Heart left ventricle (tissue), 16 donors: ENCODE data around the gene SOHLH1. TPM values are rescaled to one million over a fixed set of nuclear protein-coding genes. Genes with fewer than 3 reads are reported as not detected.

Experiments
- ATAC-seq, 4 donors: fragments of 200-7000 bp; cut with Tn5 transposase; one replicate each; pipeline ENCODE4 v1.9.1; 2020 to 2022; ENCODE audit warnings: moderate library complexity in 4 of 4, mild to moderate bottlenecking in 3 of 4, moderate number of reproducible peaks in 1 of 4
- DNase-seq, 5 donors: peaks; one replicate each; pipeline ENCODE4 v3.0.0-alpha.2; 2020
- H3K27ac ChIP-seq, 12 donors: fragments of 200-600 bp; sonication (generic) in 4 of 12; one replicate each; pipeline versions ENCODE4 v1.5.0 to v1.8.0; 2016 to 2022; ENCODE audit warnings: mild to moderate bottlenecking in 2 of 12
- H3K27me3 ChIP-seq, 9 donors: fragments of 200-600 bp; sonication (generic) in 2 of 9; one replicate each; pipeline versions ENCODE4 v1.5.1 to v1.8.0; 2016 to 2022; ENCODE audit warnings: mild to moderate bottlenecking in 3 of 9
- H3K36me3 ChIP-seq, 9 donors: fragments of 200-600 bp; sonication (generic) in 2 of 9; one replicate each; pipeline versions ENCODE4 v1.5.0 to v1.8.0; 2018 to 2022; ENCODE audit warnings: mild to moderate bottlenecking in 2 of 9
- H3K4me1 ChIP-seq, 12 donors: fragments of 200-600 bp; sonication (generic) in 4 of 12; one replicate each; pipeline versions ENCODE4 v1.5.0 to v1.8.0; 2016 to 2022; ENCODE audit warnings: mild to moderate bottlenecking in 3 of 12
- H3K4me3 ChIP-seq, 12 donors: fragments of 200-600 bp; sonication (generic) in 4 of 12; one replicate each; pipeline versions ENCODE4 v1.5.0 to v1.8.0; 2017 to 2022; ENCODE audit warnings: mild to moderate bottlenecking in 9 of 12, moderate library complexity in 4 of 12
- H3K9me3 ChIP-seq, 12 donors: fragments of 200-600 bp; sonication (generic) in 4 of 12; one replicate each; pipeline versions ENCODE4 v1.5.0 to v1.8.0; 2016 to 2022; ENCODE audit warnings: mild to moderate bottlenecking in 1 of 12
- POLR2A ChIP-seq, 2 donors: fragments of 450-650 bp; IDR thresholded peaks; one replicate each; pipeline ENCODE4 v1.6.1; 2017; ENCODE audit warnings: antibody characterized with exemption in 2 of 2, mild to moderate bottlenecking in 2 of 2, moderate library complexity in 2 of 2
- WGBS, 4 donors: extraction: QIAGEN DNeasy Blood & Tissue Kit in 2 of 4; methylation state at CpG; one replicate each; pipeline versions ENCODE4 v1.1.5 to v1.1.7; 2013 to 2018; 5-methylcytosine and 5-hydroxymethylcytosine counted together
- intact Hi-C, 10 donors: fragments of 100-400 bp; cut with DNase I; formaldehyde crosslinking; loops; one replicate each; pipeline versions ENCODE4 v1.11.1 to v1.14.2; 2022
- polyA plus RNA-seq, 2 donors: library from polyadenylated mRNA; stranded (reverse); fragments of 200-250 nt; gene quantifications; one replicate each; pipeline ENCODE4 v1.2.3, GENCODE V29; 2013
- total RNA-seq, 9 donors: library from RNA; depleted of rRNA in 2 of 9; stranded (reverse); fragments of >200 nt in 2 of 9; fragmentation: NEBNext Ultra II Directional in 3 of 9; extraction: Animal tissue kit (Norgen Biotek cat#: 25700) in 3 of 9; gene quantifications; one replicate each; pipeline versions ENCODE4 v1.1.0 to v1.2.4, GENCODE V29; 2016 to 2023
- TF ChIP-seq, protein P1 (sequence below), 12 donors: fragments of 200-600 bp; sonication (generic) in 4 of 12; IDR thresholded peaks; one replicate each; pipeline versions ENCODE4 v1.5.0 to v1.8.0; 2018 to 2022; ENCODE audit warnings: antibody characterized with exemption in 12 of 12, mild to moderate bottlenecking in 5 of 12
- donor health status: ischemic (EF 13 %, LVEDD 7.1; RV severe dilation, severe dysfunction).
- donor health status: healthy with polysubstance abuse.
- donor health status: DM: no; HTN: yes; CAD: no.
- donor health status: DM: no; HTN: no; CAD: no.
- donor health status: ischemic (EF 25% LVEDD 6.9; RV normal size, moderate dysfunction).
- donor health status: ischemic (EF 25% LVEDD 5.7; RV mildly dilated, moderate dysfunction).
- donor health status: healthy.
- donor health status: DM: yes; HTN: yes; CAD: no.
- donor health status: ischemic (EF 35%, LVEDD 5.7; RV mildly dilated, moderate dysfunction).
- donor health status: nonischemic (EF 11% LVEDD 7.7; RV severe dilation, severe dysfunction).
- donor health status: DM: yes; HTN: yes; CAD: no.
- donor health status: PGD.
- donor health status: ischemic (EF 29% LVEDD 5.4; RV normal size, mild dysfunction).
- donor health status: nonischemic (EF 23%, LVEDD 6.1; RV moderate dilation, normal function).

The SOHLH1 gene
- total and polyA plus RNA-seq, 11 donors, result not detected

DNA sequence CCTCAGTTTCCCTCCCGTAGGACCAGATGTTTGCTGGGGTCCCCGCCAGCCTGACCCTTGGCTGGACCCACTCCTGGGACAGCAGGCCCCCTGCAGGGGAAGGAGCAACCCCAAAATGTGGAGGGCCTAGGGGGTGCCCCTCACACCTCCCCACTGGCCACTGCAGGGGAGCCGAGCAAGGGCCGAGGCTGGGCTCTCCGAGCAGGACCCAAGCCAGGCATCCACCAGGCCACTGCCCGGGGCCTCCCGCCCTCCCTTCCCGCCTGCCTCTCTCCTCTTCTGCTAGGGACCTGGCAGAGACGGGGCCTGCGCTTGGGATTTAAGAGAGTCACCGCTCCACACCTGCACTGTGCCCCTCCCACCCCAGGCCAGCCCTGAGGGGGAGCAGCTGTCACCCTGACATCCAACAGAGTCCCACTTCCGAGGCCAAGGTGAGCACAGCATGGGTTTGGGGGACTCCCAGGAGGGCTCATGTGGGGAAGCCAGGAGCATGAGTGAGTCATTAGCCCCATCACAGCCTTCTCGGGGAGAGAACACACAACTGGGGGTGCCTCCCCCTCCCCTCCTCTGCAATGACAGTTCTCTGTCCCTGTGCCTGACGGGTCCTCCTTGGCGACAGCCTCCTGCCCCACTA is 15.8 kb downstream of the SOHLH1 start:
- H3K27me3 ChIP-seq, result peaks cover 0 to 31% (median 3%) of the 10 kb centered on the region in 9 donors
- intact Hi-C loops, result no loop called here

DNA sequence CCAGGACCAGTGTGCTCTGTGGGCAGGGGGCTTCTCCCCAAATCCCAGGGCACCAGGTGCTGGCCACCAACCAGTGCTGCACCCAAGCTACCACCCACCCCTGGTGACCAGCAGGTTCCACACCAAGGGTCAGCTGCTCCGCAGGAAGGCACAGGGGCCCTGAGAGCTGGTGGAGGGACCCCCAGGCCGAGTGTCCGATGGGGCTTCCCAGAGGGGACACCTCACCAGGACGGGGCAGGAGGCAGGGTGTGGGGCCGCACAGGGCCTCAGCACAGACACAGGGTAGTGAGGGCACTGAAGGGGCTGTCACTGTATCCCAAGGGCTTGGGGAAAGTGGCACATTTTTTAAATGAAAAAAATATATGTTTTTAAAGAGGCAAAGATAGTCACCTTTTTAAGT is 18.1 kb downstream of the SOHLH1 start:
- 75 to 87% (median 83%) methylated on average over 4 to 5 of the region's 5 CpGs for whole genome bisulfite sequencing, 4 donors
- H3K9me3 ChIP-seq, result no peaks in the 10 kb centered on the region
- intact Hi-C loops, result no loop called here
- ATAC-seq (no peak), DNase-seq (no peak)
- no peaks in the 10 kb centered on the region for H3K36me3 ChIP-seq
- H3K4me3 ChIP-seq, result no peak overlapping the region
- no peak for TF ChIP-seq POLR2A (IDR thresholded peaks at IDR 0.05)
- TF ChIP-seq, protein P1, sequence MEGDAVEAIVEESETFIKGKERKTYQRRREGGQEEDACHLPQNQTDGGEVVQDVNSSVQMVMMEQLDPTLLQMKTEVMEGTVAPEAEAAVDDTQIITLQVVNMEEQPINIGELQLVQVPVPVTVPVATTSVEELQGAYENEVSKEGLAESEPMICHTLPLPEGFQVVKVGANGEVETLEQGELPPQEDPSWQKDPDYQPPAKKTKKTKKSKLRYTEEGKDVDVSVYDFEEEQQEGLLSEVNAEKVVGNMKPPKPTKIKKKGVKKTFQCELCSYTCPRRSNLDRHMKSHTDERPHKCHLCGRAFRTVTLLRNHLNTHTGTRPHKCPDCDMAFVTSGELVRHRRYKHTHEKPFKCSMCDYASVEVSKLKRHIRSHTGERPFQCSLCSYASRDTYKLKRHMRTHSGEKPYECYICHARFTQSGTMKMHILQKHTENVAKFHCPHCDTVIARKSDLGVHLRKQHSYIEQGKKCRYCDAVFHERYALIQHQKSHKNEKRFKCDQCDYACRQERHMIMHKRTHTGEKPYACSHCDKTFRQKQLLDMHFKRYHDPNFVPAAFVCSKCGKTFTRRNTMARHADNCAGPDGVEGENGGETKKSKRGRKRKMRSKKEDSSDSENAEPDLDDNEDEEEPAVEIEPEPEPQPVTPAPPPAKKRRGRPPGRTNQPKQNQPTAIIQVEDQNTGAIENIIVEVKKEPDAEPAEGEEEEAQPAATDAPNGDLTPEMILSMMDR (IDR thresholded peaks at IDR 0.05), result no peak
- peaks cover 0 to 31% (median 0%) of the 10 kb centered on the region in 9 donors for H3K27me3 ChIP-seq
- no peak overlapping the region for H3K27ac ChIP-seq
- H3K4me1 ChIP-seq, result no peaks in the 10 kb centered on the region

More for the DNA sequence above, 15.8 kb downstream of the SOHLH1 start:
- Histone ChIP-seq H3K9me3 (no peaks in the 10 kb centered on the region), H3K36me3 (no peaks in the 10 kb centered on the region), H3K4me1 (no peaks in the 10 kb centered on the region), H3K27ac (no peak overlapping the region), H3K4me3 (no peak overlapping the region)
- ATAC-seq (no peak), DNase-seq (no peak)
- 67 to 70% (median 69%) methylated on average over 12 to 15 of the region's 15 CpGs for WGBS, 4 donors
- no peak for TF ChIP-seq POLR2A (IDR thresholded peaks at IDR 0.05)
- TF ChIP-seq, protein P1 (IDR thresholded peaks at IDR 0.05), result no peak

DNA sequence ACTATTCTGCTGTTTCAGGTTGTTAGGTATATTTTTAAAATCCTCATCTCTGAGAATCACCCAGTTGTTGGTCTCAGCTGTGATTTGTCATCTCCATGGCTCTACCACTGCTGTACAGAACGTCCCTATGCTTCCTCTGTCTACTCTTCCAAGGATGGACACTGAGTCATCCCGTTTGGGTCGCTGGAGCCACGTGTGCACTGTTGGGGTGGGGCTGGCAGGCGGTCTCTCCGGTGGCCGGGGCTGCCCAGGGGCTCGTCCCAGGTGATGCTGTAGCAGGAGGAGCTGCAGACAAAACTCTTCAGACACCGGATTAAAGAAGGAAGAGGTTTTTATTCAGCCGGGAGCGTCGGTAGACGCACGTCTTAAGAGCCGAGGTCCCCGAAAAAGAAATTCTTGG is 19.2 kb downstream of the SOHLH1 start:
- intact Hi-C loops, result no loop called here
- no peak overlapping the region for H3K4me3 ChIP-seq
- no peaks in the 10 kb centered on the region for H3K4me1 ChIP-seq
- 66 to 74% (median 72%) methylated on average over 16 of the region's 16 CpGs for WGBS, 4 donors
- no peaks in the 10 kb centered on the region for H3K9me3 ChIP-seq
- no peak overlapping the region for H3K27ac ChIP-seq
- no peak for ATAC-seq
- no peak for DNase-seq
- no peaks in the 10 kb centered on the region for H3K36me3 ChIP-seq
- H3K27me3 ChIP-seq, result peaks cover 0 to 28% (median 0%) of the 10 kb centered on the region in 9 donors
- TF ChIP-seq POLR2A (IDR thresholded peaks at IDR 0.05), result no peak
- TF ChIP-seq, protein P1 (IDR thresholded peaks at IDR 0.05), result no peak

DNA sequence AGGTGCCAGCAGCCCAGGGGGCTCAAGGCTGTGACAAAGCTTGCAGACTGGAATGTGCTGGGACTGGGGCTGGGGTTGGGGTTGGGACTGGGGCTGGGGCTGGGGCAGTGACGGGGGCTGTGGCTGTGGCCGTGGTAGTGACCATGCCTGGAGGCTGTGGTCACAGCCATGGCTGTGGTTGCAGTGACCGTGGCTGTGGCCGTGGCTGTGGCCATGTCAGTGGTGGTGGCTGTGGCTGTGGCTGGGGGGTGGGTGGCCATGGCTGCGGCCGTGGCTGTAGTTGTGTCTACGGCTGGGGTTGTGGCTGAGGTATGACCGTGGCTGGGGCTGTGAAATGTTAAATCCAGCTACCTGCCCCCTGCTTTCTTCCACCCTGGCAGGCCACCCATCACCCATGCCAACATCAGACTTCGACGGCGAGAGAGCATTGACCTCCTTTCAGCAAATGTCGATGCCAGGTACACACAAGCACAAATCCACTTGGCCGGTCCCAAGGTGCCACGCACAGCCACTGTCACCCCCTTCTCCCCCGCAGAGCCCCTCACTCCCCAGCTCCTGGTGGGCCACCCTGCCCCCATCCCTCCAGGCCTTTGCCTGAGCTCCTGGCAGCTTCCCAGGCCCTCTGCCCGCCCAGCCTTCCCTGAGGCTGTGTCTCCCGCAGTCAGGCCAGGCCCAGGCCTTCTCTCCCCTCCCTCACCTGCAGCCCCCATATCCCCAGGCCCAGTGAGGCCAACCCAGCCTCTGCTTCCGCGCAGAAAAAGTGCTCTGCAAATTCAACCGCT is 20.9 kb downstream of the SOHLH1 start:
- no peaks in the 10 kb centered on the region for H3K9me3 ChIP-seq
- TF ChIP-seq, protein P1 (IDR thresholded peaks at IDR 0.05), result no peak
- TF ChIP-seq POLR2A (IDR thresholded peaks at IDR 0.05), result no peak
- 87 to 91% (median 91%) methylated on average over 15 to 20 of the region's 20 CpGs for WGBS, 4 donors
- H3K36me3 ChIP-seq, result no peaks in the 10 kb centered on the region
- no peak overlapping the region for H3K27ac ChIP-seq
- no peak for DNase-seq
- no peaks in the 10 kb centered on the region for H3K4me1 ChIP-seq
- no peak for ATAC-seq
- intact Hi-C loops, result no loop called here
- no peak overlapping the region for H3K4me3 ChIP-seq
- peaks cover 0 to 13% (median 0%) of the 10 kb centered on the region in 9 donors for H3K27me3 ChIP-seq
